ENCODE data around the gene KAT6B. TPM values are rescaled to one million over a fixed set of nuclear protein-coding genes. Genes with fewer than 3 reads are reported as not detected.
"Not testable (repeated sequence)": the region's sequence is repeated elsewhere in the genome, so short reads cannot be mapped to it uniquely, and the experiment has no call there.

KAT6B gene
- total RNA-seq, 1 donor from 2014 or later: 304 TPM

DNA sequence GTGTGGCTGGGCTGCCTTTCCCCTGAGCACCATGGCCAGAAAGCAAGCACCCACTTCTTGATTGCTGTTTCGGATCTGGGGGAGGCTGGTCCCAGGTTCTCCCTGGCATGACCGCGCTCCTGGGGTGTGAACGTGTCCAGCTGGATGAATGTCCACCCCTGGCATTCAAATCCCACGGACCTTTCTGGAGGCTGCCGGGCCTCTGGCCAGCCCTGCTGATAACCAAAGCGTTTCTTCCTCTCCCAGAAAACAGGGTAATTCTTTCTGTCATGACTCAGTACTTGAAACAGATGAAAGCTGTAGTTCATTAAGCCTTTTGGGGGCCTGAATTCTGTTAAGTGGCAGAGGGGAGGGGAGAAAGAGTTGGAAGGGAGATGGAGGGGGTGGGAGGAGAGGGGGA is 211.9 kb downstream of the KAT6B start:
- no peak for DNase-seq

- no peak for DNase-seq
These were observed 214.2 kb downstream of the KAT6B start for GRCh38 chr10:75040576-75040975.

- DNase-seq: no peak
These were observed 216.0 kb downstream of the KAT6B start for GRCh38 chr10:75042292-75042974.

DNA sequence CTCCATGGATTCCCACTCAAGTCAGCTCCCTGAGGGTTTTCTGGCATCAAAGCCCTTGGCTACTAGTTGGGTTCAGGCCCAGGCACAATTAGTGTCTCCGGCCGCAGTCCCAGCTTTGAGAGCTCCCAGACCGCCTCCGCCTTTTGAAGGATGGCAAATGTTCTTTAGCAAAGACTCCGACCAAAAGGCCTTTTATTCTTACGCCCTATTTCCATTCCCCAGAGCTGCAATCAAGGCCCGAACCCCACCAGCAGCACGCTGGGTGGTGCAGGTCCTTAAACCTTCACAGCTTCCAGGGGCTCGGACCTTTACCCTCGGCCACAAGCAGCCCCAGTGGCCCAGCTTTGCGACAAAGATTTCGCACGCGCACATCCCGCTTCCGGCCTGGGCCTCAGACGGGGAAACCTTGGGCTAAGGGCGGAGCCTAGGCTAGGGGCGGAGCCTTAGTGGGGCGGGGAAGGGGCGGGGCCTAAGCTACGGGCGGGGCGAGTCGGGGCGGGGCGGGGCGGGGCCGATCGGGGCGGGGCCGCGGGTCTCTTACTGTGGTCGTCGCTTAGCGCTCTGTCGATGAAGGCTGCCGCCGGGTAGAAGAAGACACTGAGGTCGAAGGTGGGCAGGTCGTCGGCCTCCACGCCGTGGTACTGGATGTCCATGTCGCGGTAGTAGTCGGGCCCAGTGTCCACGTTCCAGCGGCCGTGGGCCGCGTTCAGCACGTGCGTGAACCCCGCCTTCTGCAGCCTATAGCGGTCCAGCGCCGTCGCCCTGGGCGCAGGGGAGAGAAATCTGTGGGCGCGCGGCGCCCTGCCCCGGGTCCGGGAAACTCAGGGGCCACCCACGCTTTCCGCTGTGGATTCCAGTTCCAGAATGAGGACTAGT is 217.1 kb downstream of the KAT6B start:
- DNase-seq: no peak

GRCh38 chr10:75048669-75049098 is 222.3 kb downstream of the KAT6B start:
- DNase-seq: no peak

GRCh38 chr10:75049316-75050148 is 223.1 kb downstream of the KAT6B start:
- DNase-seq: no peak

GRCh38 chr10:75050149-75050919 is 223.9 kb downstream of the KAT6B start:
- DNase-seq: no peak

- DNase-seq: no peak
These were observed 224.9 kb downstream of the KAT6B start for GRCh38 chr10:75051308-75051707.

GRCh38 chr10:75055896-75056406 is 229.6 kb downstream of the KAT6B start:
- DNase-seq: not testable (repeated sequence)

- no peak for DNase-seq
These were observed 231.3 kb downstream of the KAT6B start for GRCh38 chr10:75057680-75058079.

DNA sequence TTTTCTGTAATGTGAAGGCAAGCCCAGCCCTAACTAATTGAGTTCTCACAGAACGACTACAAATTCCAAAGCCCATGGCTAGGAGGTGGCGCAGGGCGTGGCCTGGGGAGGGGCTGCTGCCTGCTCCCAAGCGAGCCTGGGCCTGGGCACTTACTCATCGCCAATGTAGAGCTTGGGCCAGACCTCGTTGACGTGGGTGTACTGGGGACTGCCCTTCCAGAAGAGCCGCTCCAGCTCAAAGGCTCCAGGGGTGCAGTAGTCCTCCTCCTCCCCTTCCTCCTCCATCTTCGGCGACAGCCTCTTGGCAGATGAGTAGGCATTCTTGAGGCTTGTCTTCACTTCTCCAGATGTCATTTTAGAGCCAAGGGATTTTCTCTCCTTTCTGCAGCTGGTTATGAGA is 231.8 kb downstream of the KAT6B start:
- no peak for DNase-seq

DNA sequence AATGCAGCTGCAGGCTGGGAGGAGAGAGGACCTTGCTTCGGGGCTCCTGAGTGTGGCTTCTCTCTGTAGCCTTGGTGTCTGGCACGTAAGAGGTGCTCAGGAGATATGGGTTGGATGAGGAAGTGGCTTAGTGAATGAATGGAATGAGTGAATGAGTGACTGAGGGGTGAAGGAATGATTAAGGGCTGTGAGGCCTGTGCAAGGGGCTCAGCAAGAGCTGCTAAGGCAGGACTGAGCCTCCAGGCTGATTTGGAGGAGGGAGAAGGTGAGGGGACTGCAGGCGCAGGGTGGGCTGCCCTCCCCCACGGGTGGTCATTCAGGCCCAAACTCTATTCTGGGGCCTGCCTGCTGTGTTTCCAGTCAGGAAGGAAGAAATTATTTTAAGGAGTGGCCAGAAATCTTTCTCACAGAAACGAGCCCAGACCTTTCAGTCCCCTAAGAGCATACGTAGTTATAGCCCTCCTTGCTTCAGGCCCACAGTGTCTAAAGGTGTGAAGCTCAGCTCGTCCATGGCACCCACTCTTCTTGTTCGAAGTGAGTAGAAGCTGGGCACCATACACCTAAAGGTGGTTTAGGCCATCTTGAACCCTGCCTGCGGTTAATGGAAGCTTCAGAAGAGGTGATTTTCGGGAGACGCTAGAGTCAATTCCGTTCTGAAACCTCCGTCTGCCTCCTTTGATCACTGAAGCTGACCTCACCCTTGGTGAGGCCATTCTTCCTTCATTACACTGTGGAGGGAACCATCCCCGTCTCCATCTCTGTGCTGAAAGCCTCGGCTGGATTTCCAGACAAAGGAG is 235.5 kb downstream of the KAT6B start:
- DNase-seq: no peak

GRCh38 chr10:75062506-75063299 is 236.3 kb downstream of the KAT6B start:
- DNase-seq: no peak

GRCh38 chr10:75063461-75064230 is 237.2 kb downstream of the KAT6B start:
- DNase-seq: no peak

GRCh38 chr10:75065076-75065475 is 238.7 kb downstream of the KAT6B start:
- no peak for DNase-seq

DNA sequence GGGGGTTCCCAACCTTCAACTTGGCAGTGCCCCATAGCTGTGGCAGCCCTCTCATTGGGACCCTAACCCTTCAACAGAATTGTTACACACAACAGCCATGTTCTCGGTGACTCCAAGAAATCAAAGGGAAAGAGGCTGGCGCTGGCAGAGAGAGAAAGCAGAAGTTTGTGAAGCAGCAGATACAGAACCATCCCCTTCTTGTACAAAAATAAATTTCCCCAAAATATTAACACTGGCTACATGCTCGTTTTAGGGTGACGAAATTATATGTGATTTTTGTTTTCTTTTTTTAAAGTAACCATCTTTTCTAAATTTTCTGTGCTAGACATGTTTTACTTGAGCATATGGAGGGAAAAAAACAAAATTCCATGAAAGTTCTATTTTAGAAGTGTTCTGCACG is 239.9 kb downstream of the KAT6B start:
- DNase-seq: no peak

DNA sequence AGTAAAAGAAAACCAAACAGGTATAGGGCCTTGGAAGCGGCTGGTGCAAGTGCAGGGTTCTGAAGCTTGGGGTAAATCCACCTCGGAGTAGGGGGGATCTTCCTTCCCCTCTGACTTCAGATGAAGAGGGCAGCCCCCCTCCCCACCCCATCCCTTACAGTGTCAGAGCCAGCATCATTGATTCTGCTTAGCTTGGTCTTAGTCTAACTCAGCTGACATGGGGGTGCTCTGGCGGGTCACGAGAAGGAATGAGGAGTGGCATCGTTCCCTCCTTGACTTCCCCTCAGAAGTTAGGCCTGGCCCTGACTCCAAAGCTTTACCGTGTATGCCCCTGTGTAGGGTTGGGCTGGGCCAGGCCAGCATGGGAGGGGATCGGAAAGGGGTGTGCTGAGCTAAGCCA is 240.9 kb downstream of the KAT6B start:
- DNase-seq: no peak

DNA sequence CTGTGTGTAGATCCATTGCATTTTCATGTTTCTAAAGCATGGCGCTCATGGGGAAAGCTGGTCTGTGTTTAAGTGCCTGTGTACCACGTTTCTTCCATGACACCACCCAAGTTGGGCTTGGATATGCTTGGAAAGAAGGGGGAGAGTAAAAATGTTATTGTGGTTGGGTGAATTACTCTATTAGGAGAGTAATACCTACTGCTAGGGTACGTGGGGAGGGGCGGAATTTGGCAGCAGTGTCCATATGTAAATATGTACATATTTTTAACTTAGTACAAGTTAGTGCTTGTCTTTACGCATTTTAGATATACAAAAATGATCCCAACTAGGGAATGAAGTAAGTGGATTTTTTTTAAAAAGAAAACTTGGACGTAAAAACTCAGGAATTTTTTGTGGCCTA is 242.1 kb downstream of the KAT6B start:
- DNase-seq: no peak

GRCh38 chr10:75070476-75070875 is 244.1 kb downstream of the KAT6B start:
- DNase-seq: no peak

Data from occipital lobe (tissue), 2 donors.